Stimulated activated CD4-positive, alpha-beta T cell treated with anti-CD3 and anti-CD28 coated beads, TNF-alpha, amount 100 ng/mL, for 24 hours (primary cell): Measurements from ENCODE around the gene CLDN16.

Experiments used
- DNase-seq, 3 experiments: peaks; one replicate each; pipeline ENCODE4 v3.0.0-alpha.2; 2020; ENCODE audit warnings: low read depth in 3 of 3

Gene CLDN16

GRCh38 chr3:190442240-190442639 lies 54.3 kb downstream of the CLDN16 start:
- DNase-seq, result no peak

GRCh38 chr3:190443257-190443656 lies 55.3 kb downstream of the CLDN16 start:
- DNase-seq, result no peak

GRCh38 chr3:190444006-190444405 lies 56.0 kb downstream of the CLDN16 start:
- DNase-seq, result no peak

GRCh38 chr3:190444576-190445145 lies 56.7 kb downstream of the CLDN16 start:
- no peak for DNase-seq

- no peak for DNase-seq
These were observed 58.8 kb downstream of the CLDN16 start for GRCh38 chr3:190446573-190447279.

GRCh38 chr3:190448256-190448655 lies 60.3 kb downstream of the CLDN16 start:
- no peak for DNase-seq

- DNase-seq, result no peak
These were observed 61.8 kb downstream of the CLDN16 start, which contains the start of gene TMEM207 for GRCh38 chr3:190449801-190450200. TSS of gene TMEM207 (minus strand) at chr3:190449901. CDS start at chr3:190449809, 92 bp downstream.

GRCh38 chr3:190455828-190456227 lies 67.9 kb downstream of the CLDN16 start:
- DNase-seq, result no peak

GRCh38 chr3:190456770-190457169 lies 68.8 kb downstream of the CLDN16 start:
- DNase-seq, result no peak

- DNase-seq, result no peak
These were observed 70.1 kb downstream of the CLDN16 start for GRCh38 chr3:190458040-190458439.
